Spleen (tissue), 11 donors: Measurements from ENCODE around the gene SPATA32. TPM values are rescaled to one million over a fixed set of nuclear protein-coding genes. Genes with fewer than 3 reads are reported as not detected.

Experiments
- DNase-seq: peaks from one replicate; pipeline ENCODE4 v3.0.0-alpha.2; 2020
- H3K27ac ChIP-seq, 8 donors: fragments of 200-600 bp; sonication (generic) in 7 of 8; 1 replicate in 4 of 8; 2 replicates in 4 of 8; pipeline versions ENCODE4 v1.5.0 to v1.8.0; 2016 to 2021; ENCODE audit warnings: inconsistent platforms in 4 of 8, mild to moderate bottlenecking in 4 of 8, moderate library complexity in 1 of 8
- H3K27me3 ChIP-seq, 7 donors: fragments of 200-600 bp; sonication (generic) in 6 of 7; replicated peaks in 1 of 7; 1 replicate in 4 of 7; 2 replicates in 3 of 7; pipeline versions ENCODE4 v1.5.0 to v1.8.0; 2016 to 2021; ENCODE audit warnings: inconsistent platforms in 3 of 7, mild to moderate bottlenecking in 1 of 7
- H3K36me3 ChIP-seq, 6 donors: fragments of 200-600 bp; sonication (generic) in 5 of 6; 1 replicate in 4 of 6; 2 replicates in 2 of 6; pipeline versions ENCODE4 v1.5.0 to v1.8.0; 2016 to 2021; ENCODE audit warnings: inconsistent platforms in 2 of 6
- H3K4me1 ChIP-seq, 6 donors: fragments of 200-600 bp; sonication (generic) in 5 of 6; 1 replicate in 3 of 6; 2 replicates in 3 of 6; pipeline versions ENCODE4 v1.5.0 to v1.8.0; 2016 to 2021; ENCODE audit warnings: inconsistent platforms in 3 of 6
- H3K4me3 ChIP-seq, 8 donors: fragments of 200-600 bp; sonication (generic) in 7 of 8; 1 replicate in 4 of 8; 2 replicates in 4 of 8; pipeline versions ENCODE4 v1.5.0 to v1.8.0; 2016 to 2021; ENCODE audit warnings: inconsistent platforms in 4 of 8, mild to moderate bottlenecking in 4 of 8, moderate library complexity in 2 of 8
- H3K9me3 ChIP-seq, 8 donors: fragments of 200-600 bp; sonication (generic) in 7 of 8; 1 replicate in 4 of 8; 2 replicates in 4 of 8; pipeline versions ENCODE4 v1.5.0 to v1.8.0; 2016 to 2021; ENCODE audit warnings: inconsistent platforms in 4 of 8
- POLR2A ChIP-seq, 3 donors: fragments of 450-650 bp; IDR thresholded peaks; one replicate each; pipeline ENCODE4 v1.5.1; 2017; ENCODE audit warnings: antibody characterized with exemption in 3 of 3, mild to moderate bottlenecking in 1 of 3
- POLR2AphosphoS5 ChIP-seq, 3 donors: sonication (generic); formaldehyde crosslinking; IDR thresholded peaks; one replicate each; pipeline ENCODE4 v1.5.1; 2017; ENCODE audit warnings: antibody characterized with exemption in 3 of 3
- WGBS, 5 donors: extraction: QIAGEN DNeasy Blood & Tissue Kit in 3 of 5; methylation state at CpG; one replicate each; pipeline versions ENCODE4 v1.1.5 to v1.1.7; 2013 to 2018; 5-methylcytosine and 5-hydroxymethylcytosine counted together
- intact Hi-C: fragments of 100-400 bp; cut with DNase I; formaldehyde crosslinking; loops from one replicate; pipeline ENCODE4 v1.15.0; 2023; ENCODE audit warnings: low total_unique reads
- polyA plus RNA-seq, 3 donors: library from polyadenylated mRNA; stranded (reverse); fragments of 200-250 nt; gene quantifications; one replicate each; pipeline ENCODE4 v1.2.1, GENCODE V29; 2013
- total RNA-seq, 7 donors: library from RNA; depleted of rRNA in 3 of 7; stranded (reverse); fragments of >200 nt in 3 of 7; fragmentation: NEBNext Ultra II Directional in 4 of 7; extraction: Animal tissue kit (Norgen Biotek cat#: 25700) in 4 of 7; gene quantifications; one replicate each; pipeline versions ENCODE4 v1.1.0 to v1.2.1, GENCODE V29; 2016 to 2021
- TF ChIP-seq, protein P1 (sequence below), 11 experiments: fragments of 200-600 bp in 7 of 11; fragments of 450-650 bp in 4 of 11; sonication (generic) in 4 of 11; IDR thresholded peaks in 8 of 11; conservative IDR thresholded peaks in 3 of 11; 1 replicate in 7 of 11; 2 replicates in 4 of 11; pipeline versions ENCODE4 v1.4.0 to v1.8.0; 2016 to 2021; ENCODE audit warnings: antibody characterized with exemption in 11 of 11, inconsistent platforms in 4 of 11, mild to moderate bottlenecking in 1 of 11
- donor health status: healthy with polysubstance abuse.
- donor health status: DM: no; HTN: no; CAD: no; lungs with moderate emphysema.
- donor health status: DM: no; HTN: no; CAD: no.
- donor health status: Bipolar disorder and iron deficiency.
- donor health status: healthy.
- donor health status: DM: no; HTN: no; CAD: no.
- donor health status: DM: yes; HTN: yes; CAD: no.

Gene SPATA32
- total and polyA plus RNA-seq, 10 donors, result 0.08 to 0.17 (median 0.09) TPM; not detected in 7

DNA sequence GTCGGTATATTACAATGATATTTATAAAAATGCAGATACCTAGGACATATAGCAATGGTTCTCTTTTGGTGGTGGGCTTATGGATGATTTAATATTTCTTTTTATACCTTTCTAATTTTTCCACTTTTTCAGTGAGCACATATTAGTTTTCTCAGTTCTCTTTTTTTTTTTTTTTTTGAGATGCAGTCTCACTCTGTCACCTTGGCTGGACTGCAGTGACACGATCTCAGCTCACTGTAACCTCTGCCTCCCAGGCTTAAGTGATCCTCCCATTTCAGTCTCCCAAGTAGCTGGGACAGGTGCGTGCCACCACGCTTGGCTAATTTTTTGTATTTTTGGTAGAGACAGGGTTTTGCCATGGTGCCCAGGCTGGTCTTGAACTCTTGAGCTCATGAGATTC lies 39.8 kb upstream of the SPATA32 start:
- TF ChIP-seq POLR2A (IDR thresholded peaks at IDR 0.05), result no peak
- TF ChIP-seq, protein P1, sequence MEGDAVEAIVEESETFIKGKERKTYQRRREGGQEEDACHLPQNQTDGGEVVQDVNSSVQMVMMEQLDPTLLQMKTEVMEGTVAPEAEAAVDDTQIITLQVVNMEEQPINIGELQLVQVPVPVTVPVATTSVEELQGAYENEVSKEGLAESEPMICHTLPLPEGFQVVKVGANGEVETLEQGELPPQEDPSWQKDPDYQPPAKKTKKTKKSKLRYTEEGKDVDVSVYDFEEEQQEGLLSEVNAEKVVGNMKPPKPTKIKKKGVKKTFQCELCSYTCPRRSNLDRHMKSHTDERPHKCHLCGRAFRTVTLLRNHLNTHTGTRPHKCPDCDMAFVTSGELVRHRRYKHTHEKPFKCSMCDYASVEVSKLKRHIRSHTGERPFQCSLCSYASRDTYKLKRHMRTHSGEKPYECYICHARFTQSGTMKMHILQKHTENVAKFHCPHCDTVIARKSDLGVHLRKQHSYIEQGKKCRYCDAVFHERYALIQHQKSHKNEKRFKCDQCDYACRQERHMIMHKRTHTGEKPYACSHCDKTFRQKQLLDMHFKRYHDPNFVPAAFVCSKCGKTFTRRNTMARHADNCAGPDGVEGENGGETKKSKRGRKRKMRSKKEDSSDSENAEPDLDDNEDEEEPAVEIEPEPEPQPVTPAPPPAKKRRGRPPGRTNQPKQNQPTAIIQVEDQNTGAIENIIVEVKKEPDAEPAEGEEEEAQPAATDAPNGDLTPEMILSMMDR (IDR thresholded peaks at IDR 0.05 in 8 of 11, conservative IDR thresholded peaks at IDR 0.05 in 3 of 11), result no peak
- no peak for TF ChIP-seq POLR2AphosphoS5 (IDR thresholded peaks at IDR 0.05)
- H3K4me3 ChIP-seq, result no peak overlapping the region
- intact Hi-C loops, result no loop called here
- H3K27ac ChIP-seq, result peak overlapping the region in 5 of 8 donors; percentile 73 to 83 (median 78)
- no peak for DNase-seq
- H3K27me3 ChIP-seq, result no peaks in the 10 kb centered on the region
- WGBS, 5 donors, result 63 to 87% (median 78%) methylated on average over 4 of the region's 4 CpGs
- H3K36me3 ChIP-seq, result peaks cover 0 to 5% (median 0%) of the 10 kb centered on the region in 6 donors
- H3K4me1 ChIP-seq, result peaks cover 49 to 100% (median 92%) of the 10 kb centered on the region in 6 donors
- no peaks in the 10 kb centered on the region for H3K9me3 ChIP-seq

DNA sequence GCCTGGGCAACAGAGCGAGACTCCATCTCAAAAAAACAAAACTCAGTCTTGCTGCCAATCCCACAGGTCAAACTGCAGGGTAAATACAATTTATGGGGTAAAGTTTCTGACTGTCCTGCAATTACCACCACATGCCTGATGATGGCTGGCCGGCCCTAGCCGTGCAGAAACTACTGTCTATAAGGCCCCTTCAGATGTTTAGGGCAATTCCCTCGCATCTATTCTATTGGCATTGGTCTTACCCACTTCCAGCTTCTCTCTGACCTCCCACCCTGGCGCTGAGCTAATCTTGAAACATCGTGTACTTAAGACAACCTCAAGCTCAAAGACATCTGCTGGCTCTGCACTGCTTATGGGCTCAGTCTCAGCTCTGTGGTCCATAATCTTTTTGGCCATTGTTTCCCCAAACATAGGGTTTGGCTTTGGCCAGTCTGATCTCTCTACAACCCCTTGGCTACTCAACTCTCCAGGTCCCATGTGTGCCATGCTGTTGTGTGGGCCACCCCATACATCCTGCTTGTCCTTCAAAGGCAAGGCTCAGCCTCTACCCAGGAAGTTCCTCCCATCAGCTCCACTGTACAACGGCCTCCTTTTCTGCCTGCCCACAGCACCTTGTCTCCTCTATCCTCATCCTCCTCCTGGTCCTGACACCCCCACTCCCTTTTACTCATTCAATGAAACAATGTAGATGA lies 38.3 kb upstream of the SPATA32 start:
- TF ChIP-seq, protein P1 (IDR thresholded peaks at IDR 0.05 in 8 of 11, conservative IDR thresholded peaks at IDR 0.05 in 3 of 11), result no peak
- TF ChIP-seq POLR2AphosphoS5 (IDR thresholded peaks at IDR 0.05) (no peak), POLR2A (IDR thresholded peaks at IDR 0.05) (no peak)
- Histone ChIP-seq H3K4me1 (peaks cover 53 to 100% (median 94%) of the 10 kb centered on the region in 6 donors), H3K27ac (peak overlapping the region in 5 of 8 donors; percentile 17 to 68 (median 47)), H3K27me3 (no peaks in the 10 kb centered on the region), H3K36me3 (peaks cover 0 to 5% (median 0%) of the 10 kb centered on the region in 6 donors), H3K9me3 (no peaks in the 10 kb centered on the region), H3K4me3 (no peak overlapping the region)
- 72 to 84% (median 79%) methylated on average over 6 to 7 of the region's 7 CpGs for WGBS, 5 donors
- intact Hi-C loops, result no loop called here
- no peak for DNase-seq

GRCh38 chr17:45299361-45299760 lies 37.5 kb upstream of the SPATA32 start:
- Histone ChIP-seq H3K9me3 (no peaks in the 10 kb centered on the region), H3K27ac (peak overlapping the region in 5 of 8 donors; percentile 17 to 68 (median 47)), H3K4me3 (no peak overlapping the region), H3K27me3 (no peaks in the 10 kb centered on the region), H3K36me3 (peaks cover 0 to 5% (median 0%) of the 10 kb centered on the region in 6 donors), H3K4me1 (peaks cover 60 to 100% (median 95%) of the 10 kb centered on the region in 6 donors)
- intact Hi-C loops, result no loop called here
- WGBS, 5 donors, result 47 to 70% (median 57%) methylated on average over 2 of the region's 2 CpGs
- TF ChIP-seq, protein P1 (IDR thresholded peaks at IDR 0.05 in 8 of 11, conservative IDR thresholded peaks at IDR 0.05 in 3 of 11), result no peak
- no peak for TF ChIP-seq POLR2AphosphoS5 (IDR thresholded peaks at IDR 0.05)
- TF ChIP-seq POLR2A (IDR thresholded peaks at IDR 0.05), result no peak
- DNase-seq, result no peak

DNA sequence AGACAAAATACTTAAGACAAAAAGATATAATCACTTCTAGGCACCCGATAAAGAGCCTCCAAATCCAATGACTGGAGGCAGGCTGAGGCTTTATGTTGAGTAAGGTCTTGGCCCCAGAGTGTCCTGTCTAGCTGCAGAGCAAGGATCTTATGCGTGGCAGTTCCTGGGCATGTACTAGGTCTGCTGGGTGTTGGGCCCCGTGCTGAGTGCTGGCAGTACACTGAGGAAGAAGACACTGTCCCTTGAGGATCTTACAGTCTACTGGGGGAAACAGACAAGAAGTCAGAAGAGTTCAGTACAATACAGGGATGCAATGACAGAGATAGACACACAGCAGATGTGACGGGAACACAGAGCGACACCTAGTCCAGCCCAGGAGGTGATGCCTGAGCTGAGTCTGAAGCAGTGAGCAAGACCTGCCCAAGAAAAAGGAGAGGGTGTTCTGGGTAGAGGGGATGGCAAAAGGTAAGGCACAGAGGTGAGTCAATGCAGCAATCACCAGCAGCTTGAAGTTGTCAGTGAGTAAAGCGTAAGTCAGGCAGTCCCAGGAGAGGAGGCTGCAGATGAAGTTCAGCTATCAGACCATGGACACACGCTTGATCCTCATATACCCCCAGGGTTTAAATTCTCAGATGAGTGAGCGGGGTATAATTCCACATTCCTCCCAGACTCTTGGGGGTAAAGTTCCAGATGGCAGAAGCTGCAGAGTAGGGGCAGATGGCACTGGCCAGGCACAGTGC lies 36.8 kb upstream of the SPATA32 start:
- Histone ChIP-seq H3K4me1 (peaks cover 66 to 100% (median 97%) of the 10 kb centered on the region in 6 donors), H3K27me3 (no peaks in the 10 kb centered on the region), H3K4me3 (no peak overlapping the region), H3K27ac (peak overlapping the region in 6 of 8 donors; percentile 17 to 68 (median 46)), H3K9me3 (no peaks in the 10 kb centered on the region), H3K36me3 (peaks cover 0 to 5% (median 0%) of the 10 kb centered on the region in 6 donors)
- peak in 1 of 3 donors; percentile 16 for TF ChIP-seq POLR2AphosphoS5 (IDR thresholded peaks at IDR 0.05)
- TF ChIP-seq, protein P1 (IDR thresholded peaks at IDR 0.05 in 8 of 11, conservative IDR thresholded peaks at IDR 0.05 in 3 of 11), result no peak
- WGBS, 5 donors, result 75 to 88% (median 83%) methylated on average over 8 of the region's 8 CpGs
- intact Hi-C loops, result no loop called here
- DNase-seq, result no peak
